Glomerular endothelial cell (primary cell): ENCODE results near the gene LRIF1. TPM values are rescaled to one million over a fixed set of nuclear protein-coding genes. Genes with fewer than 3 reads are reported as not detected.

Experiments
- DNase-seq: peaks from one replicate; pipeline ENCODE4 v3.0.0-alpha.2; 2011; ENCODE audit warnings: low read depth, low spot score; ENCODE audit errors: extremely low read depth
- total RNA-seq: library from RNA; depleted of rRNA; stranded (reverse); fragments of >200 nt; gene quantifications from 2 replicates; pipeline ENCODE4 v1.2.3, GENCODE V29; 2015

Gene LRIF1
- total RNA-seq, 1 donor from 2014 or later: 16.9 TPM

DNA sequence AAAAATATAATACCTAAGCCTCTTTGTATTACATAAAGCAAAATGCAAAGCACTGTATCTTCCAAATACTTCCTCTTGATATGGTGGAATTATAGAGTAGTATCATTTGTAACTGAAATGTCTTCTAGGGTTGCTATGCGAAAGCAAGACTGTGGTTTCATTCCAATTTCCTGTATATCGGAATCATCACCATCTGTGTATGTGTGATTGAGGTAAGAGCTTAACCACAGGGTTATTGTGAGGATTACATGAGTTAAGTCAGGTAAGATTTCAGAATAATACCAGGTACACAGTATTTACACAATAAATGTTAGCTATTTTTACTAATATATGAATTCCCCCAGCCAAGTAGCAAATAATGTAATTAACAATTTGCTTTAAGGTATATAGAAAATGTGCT is 66.0 kb downstream of the LRIF1 start:
- no peak for DNase-seq

Other genes with a start within 250 kb of the LRIF1 start
- not detected in 2 replicates for gene CD53, start 90.8 kb downstream of the LRIF1 start, total RNA-seq
- gene DRAM2, start 176.2 kb upstream of the LRIF1 start, total RNA-seq: 42.0 and 53.9 TPM in 2 replicates
- 16.2 and 31.3 TPM in 2 replicates for gene CEPT1, start 176.3 kb upstream of the LRIF1 start, total RNA-seq
- gene DENND2D, start 236.7 kb upstream of the LRIF1 start, total RNA-seq: 3.2 and 3.4 TPM in 2 replicates